PFSK-1 (cell line): Measurements from ENCODE around the gene PPP5C.

Experiments
- FOXP2 ChIP-seq: optimal IDR thresholded peaks from 2 replicates; pipeline ENCODE3; 2011; ENCODE audit warnings: borderline replicate concordance, control low read depth, inconsistent platforms; ENCODE audit not compliant: insufficient read depth; ENCODE audit errors: extremely low read length, extremely low read depth
- POLR2AphosphoS5 ChIP-seq: IDR thresholded peaks from 2 replicates; pipeline ENCODE4 v1.6.1; 2012; ENCODE audit warnings: low read depth, mild to moderate bottlenecking, control low read depth, low read length, moderate library complexity
- SIN3A ChIP-seq: IDR thresholded peaks from 2 replicates; pipeline ENCODE4 v1.6.1; 2012; ENCODE audit warnings: mild to moderate bottlenecking, low read length, moderate library complexity, borderline replicate concordance; ENCODE audit not compliant: insufficient read depth
- TAF1 ChIP-seq: IDR thresholded peaks from 2 replicates; pipeline ENCODE4 v1.6.1; 2012; ENCODE audit warnings: low read length, control low read depth, borderline replicate concordance; ENCODE audit not compliant: insufficient read depth
- TF ChIP-seq, protein P1 (sequence below), 2 experiments: IDR thresholded peaks; 2 replicates each; pipeline versions ENCODE4 v1.6.1 to v1.8.0; 2011 to 2012; ENCODE audit warnings: low read depth in 2 of 2, low read length in 2 of 2, control low read depth in 1 of 2, inconsistent platforms in 1 of 2, mild to moderate bottlenecking in 1 of 2, moderate library complexity in 1 of 2; ENCODE audit not compliant: insufficient read depth in 1 of 2

The PPP5C gene

DNA sequence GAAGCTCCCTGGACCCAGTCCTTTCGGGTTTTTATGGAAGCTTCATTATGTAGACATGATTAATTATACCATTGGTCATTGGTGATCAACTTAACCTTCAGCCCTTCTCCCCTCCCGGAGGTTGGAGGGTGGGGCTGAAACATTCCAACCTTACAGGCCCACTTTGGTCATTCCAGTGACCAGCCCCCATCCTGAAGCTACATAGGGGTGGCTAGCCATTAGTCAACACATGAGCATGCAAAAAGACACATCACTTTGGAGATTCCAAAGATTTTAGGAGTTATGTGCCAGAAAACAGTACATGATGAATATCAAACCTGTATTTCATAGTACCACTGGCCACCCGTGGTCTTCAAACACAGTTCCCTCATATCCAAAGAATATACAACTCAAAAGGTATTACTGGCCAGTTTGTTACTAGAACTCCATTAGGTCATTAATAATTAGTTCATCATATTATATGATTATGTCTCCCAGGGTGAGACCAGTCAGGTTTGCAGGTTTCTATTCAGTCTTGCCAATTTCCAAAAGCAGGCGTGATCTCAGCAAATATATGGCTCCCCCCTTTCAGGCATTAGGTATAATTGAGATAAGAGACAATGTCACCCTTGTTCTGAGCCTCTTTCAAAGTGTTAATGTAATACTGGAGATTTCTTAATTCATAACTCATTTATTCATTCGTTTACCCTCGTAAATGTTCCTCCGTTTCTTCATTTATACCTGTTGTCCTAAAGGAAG, 11.1 kb downstream of the PPP5C start:
- TF ChIP-seq SIN3A (no peak), TAF1 (no peak), POLR2AphosphoS5 (no peak), FOXP2 (no peak)
- TF ChIP-seq, protein P1, sequence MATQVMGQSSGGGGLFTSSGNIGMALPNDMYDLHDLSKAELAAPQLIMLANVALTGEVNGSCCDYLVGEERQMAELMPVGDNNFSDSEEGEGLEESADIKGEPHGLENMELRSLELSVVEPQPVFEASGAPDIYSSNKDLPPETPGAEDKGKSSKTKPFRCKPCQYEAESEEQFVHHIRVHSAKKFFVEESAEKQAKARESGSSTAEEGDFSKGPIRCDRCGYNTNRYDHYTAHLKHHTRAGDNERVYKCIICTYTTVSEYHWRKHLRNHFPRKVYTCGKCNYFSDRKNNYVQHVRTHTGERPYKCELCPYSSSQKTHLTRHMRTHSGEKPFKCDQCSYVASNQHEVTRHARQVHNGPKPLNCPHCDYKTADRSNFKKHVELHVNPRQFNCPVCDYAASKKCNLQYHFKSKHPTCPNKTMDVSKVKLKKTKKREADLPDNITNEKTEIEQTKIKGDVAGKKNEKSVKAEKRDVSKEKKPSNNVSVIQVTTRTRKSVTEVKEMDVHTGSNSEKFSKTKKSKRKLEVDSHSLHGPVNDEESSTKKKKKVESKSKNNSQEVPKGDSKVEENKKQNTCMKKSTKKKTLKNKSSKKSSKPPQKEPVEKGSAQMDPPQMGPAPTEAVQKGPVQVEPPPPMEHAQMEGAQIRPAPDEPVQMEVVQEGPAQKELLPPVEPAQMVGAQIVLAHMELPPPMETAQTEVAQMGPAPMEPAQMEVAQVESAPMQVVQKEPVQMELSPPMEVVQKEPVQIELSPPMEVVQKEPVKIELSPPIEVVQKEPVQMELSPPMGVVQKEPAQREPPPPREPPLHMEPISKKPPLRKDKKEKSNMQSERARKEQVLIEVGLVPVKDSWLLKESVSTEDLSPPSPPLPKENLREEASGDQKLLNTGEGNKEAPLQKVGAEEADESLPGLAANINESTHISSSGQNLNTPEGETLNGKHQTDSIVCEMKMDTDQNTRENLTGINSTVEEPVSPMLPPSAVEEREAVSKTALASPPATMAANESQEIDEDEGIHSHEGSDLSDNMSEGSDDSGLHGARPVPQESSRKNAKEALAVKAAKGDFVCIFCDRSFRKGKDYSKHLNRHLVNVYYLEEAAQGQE (IDR thresholded peaks at IDR 0.05; ENCODE audit: insufficient read depth in 1 of 2, low read depth in 2 of 2, low read length in 2 of 2) = no peak

DNA sequence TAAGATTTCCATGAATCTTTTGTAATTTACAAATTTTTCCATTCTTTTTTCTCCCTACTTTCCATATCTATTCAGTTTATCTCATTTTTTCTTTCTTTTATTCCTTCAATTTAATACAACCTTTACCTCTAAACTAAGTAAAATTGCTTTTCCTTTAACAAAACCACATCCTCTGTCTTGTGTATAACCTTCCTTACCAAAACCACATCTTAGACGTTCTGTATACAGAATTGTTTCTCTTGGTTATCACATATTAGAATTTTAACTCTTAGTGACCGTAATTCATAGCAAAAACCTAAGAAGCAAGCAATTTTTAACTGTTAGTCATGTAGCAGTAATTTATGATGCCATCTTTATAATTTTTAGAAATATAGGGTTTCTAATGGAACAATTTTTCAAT, 15.0 kb downstream of the PPP5C start:
- TF ChIP-seq POLR2AphosphoS5 (no peak), SIN3A (no peak), TAF1 (no peak), FOXP2 (no peak)
- TF ChIP-seq, protein P1 (IDR thresholded peaks at IDR 0.05; ENCODE audit: insufficient read depth in 1 of 2, low read depth in 2 of 2, low read length in 2 of 2) = no peak

DNA sequence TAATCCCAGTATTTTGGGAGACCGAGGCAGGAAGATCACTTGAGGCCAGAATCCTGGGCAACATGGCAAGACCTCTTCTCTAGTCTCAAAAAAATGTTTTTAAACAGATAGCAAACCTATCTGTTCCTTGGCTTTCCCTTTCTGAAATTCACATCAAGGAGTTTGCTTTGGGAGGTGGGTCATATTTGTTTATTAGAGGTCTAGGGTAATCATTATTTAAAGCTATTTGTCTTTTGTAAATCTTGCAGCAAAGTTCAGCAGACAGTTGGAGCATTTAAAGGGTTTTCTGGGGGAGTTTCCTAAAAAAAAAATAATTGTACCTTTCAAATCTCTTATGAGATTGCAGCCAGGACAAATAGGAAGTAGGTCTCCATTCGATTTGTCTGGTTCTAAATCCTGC, 17.5 kb downstream of the PPP5C start:
- TF ChIP-seq FOXP2 = no peak
- TF ChIP-seq SIN3A = no peak
- TF ChIP-seq TAF1 = no peak
- TF ChIP-seq POLR2AphosphoS5 = no peak
- TF ChIP-seq, protein P1 (IDR thresholded peaks at IDR 0.05; ENCODE audit: insufficient read depth in 1 of 2, low read depth in 2 of 2, low read length in 2 of 2) = no peak

DNA sequence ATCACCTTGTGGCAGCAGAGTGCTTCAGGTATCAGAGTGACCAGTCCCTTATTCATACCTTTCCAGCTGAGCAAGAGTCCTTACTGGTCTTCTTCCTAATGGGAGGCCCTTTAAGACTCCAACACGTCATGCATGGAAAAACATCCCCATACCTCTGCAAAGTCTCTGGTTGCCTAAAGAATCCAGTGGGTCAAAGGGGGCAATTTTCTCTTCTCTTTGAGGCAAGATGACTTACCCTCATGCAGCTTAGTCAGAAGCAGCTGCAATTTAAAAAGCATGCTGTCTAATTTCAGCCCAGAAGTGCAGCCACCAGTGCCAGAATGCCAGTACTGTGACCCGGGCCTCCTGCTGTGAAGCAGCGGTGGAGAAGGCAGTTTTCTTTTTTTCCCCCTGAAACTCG, 18.7 kb downstream of the PPP5C start:
- TF ChIP-seq SIN3A (no peak), FOXP2 (no peak), TAF1 (no peak), POLR2AphosphoS5 (no peak)
- TF ChIP-seq, protein P1 (IDR thresholded peaks at IDR 0.05; ENCODE audit: insufficient read depth in 1 of 2, low read depth in 2 of 2, low read length in 2 of 2) = no peak
